Measurements from ENCODE around the gene CCNO. TPM values are rescaled to one million over a fixed set of nuclear protein-coding genes. Genes with fewer than 3 reads are reported as not detected.

Gene CCNO
- total RNA-seq, 2 donors from 2014 or later = 7.3 to 10.5 TPM

- Histone ChIP-seq H3K4me1 (peaks cover 37% of the 10 kb centered on the region), H3K27me3 (no peaks in the 10 kb centered on the region), H3K36me3 (replicated peaks in 1 of 2; ENCODE audit: insufficient read depth in 1 of 2, low read depth in 2 of 2) (no peaks in the 10 kb centered on the region), H3K27ac (peak overlapping the region; percentile 73 to 91 (median 82)), H3K9me3 (no peaks in the 10 kb centered on the region), H3K4me3 (peak overlapping the region; percentile 47 to 51)
- DNase-seq = peak; percentile 62 to 71 (median 66)
- peak; percentile 22 to 80 (median 73) for TF ChIP-seq POLR2A (IDR thresholded peaks at IDR 0.05)
- TF ChIP-seq, protein P1, sequence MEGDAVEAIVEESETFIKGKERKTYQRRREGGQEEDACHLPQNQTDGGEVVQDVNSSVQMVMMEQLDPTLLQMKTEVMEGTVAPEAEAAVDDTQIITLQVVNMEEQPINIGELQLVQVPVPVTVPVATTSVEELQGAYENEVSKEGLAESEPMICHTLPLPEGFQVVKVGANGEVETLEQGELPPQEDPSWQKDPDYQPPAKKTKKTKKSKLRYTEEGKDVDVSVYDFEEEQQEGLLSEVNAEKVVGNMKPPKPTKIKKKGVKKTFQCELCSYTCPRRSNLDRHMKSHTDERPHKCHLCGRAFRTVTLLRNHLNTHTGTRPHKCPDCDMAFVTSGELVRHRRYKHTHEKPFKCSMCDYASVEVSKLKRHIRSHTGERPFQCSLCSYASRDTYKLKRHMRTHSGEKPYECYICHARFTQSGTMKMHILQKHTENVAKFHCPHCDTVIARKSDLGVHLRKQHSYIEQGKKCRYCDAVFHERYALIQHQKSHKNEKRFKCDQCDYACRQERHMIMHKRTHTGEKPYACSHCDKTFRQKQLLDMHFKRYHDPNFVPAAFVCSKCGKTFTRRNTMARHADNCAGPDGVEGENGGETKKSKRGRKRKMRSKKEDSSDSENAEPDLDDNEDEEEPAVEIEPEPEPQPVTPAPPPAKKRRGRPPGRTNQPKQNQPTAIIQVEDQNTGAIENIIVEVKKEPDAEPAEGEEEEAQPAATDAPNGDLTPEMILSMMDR (IDR thresholded peaks at IDR 0.05) = no peak
- peak; percentile 52 for ATAC-seq
- intact Hi-C loops (cut with DNase I) = no loop called here
- 1% methylated on average over 45 of the region's 45 CpGs for WGBS, 2 donors
Measured at GRCh38 chr5:55232271-55232984, 980 bp downstream of the CCNO start.

- DNase-seq (no peak), ATAC-seq (no peak)
- no peaks in the 10 kb centered on the region for H3K27me3 ChIP-seq
- peaks cover 38% of the 10 kb centered on the region for H3K4me1 ChIP-seq
- TF ChIP-seq, protein P1 (IDR thresholded peaks at IDR 0.05) = no peak
- TF ChIP-seq POLR2A (IDR thresholded peaks at IDR 0.05) = no peak
- 1 to 2% methylated on average over 8 to 11 of the region's 11 CpGs for WGBS, 2 donors
- intact Hi-C loops (cut with DNase I) = no loop called here
- H3K9me3 ChIP-seq = no peaks in the 10 kb centered on the region
- peak overlapping the region in 3 of 4 donors; percentile 73 to 91 (median 88) for H3K27ac ChIP-seq
- peak overlapping the region; percentile 47 to 51 for H3K4me3 ChIP-seq
- H3K36me3 ChIP-seq (replicated peaks in 1 of 2; ENCODE audit: insufficient read depth in 1 of 2, low read depth in 2 of 2) = no peaks in the 10 kb centered on the region
Measured at GRCh38 chr5:55231919-55232270, 1.5 kb downstream of the CCNO start.

- 1 to 15% methylated on average over 11 to 48 of the region's 48 CpGs for WGBS, 2 donors
- ATAC-seq (no peak), DNase-seq (peak; percentile 36 to 55 (median 46))
- Histone ChIP-seq H3K9me3 (no peaks in the 10 kb centered on the region), H3K4me3 (peak overlapping the region; percentile 47 to 51), H3K27me3 (no peaks in the 10 kb centered on the region), H3K27ac (peak overlapping the region in 3 of 4 donors; percentile 73 to 91 (median 88)), H3K36me3 (replicated peaks in 1 of 2; ENCODE audit: insufficient read depth in 1 of 2, low read depth in 2 of 2) (no peaks in the 10 kb centered on the region), H3K4me1 (peaks cover 45% of the 10 kb centered on the region)
- TF ChIP-seq POLR2A (IDR thresholded peaks at IDR 0.05) = peak; percentile 20 to 28 (median 21)
- TF ChIP-seq, protein P1 (IDR thresholded peaks at IDR 0.05) = peak in 4 of 7 experiments; percentile 20 to 41 (median 38)
- intact Hi-C loops (cut with DNase I) = no loop called here
Measured at GRCh38 chr5:55231029-55231918, 2.1 kb downstream of the CCNO start.

DNA sequence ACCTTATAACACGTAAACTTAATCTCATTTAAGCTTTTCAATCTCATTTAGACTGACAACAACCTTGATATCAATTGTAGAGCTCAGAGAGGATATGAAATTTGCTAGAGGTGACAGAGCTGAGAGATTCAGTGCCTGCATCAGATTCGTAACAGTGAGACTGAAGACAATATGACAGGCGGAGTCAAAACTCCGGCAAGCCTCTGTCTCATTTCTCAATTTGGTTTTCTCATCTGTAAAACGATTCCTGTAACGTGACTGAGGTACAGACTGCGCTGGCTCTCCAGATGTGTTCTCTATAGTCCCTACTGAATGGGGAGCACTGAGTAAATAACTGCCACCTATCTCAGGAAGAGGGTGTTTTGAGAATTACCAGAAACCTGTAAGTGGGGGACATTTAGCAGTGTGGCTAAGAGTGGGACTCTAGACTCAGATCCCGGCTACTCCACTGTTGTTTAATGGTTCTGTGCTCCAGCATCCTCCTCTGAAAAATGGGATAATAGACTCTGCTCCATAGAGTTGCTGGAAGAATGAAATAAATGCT lies 3.2 kb downstream of the CCNO start:
- H3K4me3 ChIP-seq = no peak overlapping the region
- 46 to 66% methylated on average over 8 of the region's 8 CpGs for WGBS, 2 donors
- no peak overlapping the region for H3K27ac ChIP-seq
- DNase-seq (no peak), ATAC-seq (no peak)
- no peaks in the 10 kb centered on the region for H3K27me3 ChIP-seq
- intact Hi-C loops (cut with DNase I) = no loop called here
- no peaks in the 10 kb centered on the region for H3K36me3 ChIP-seq (replicated peaks in 1 of 2; ENCODE audit: insufficient read depth in 1 of 2, low read depth in 2 of 2)
- peaks cover 48% of the 10 kb centered on the region for H3K4me1 ChIP-seq
- TF ChIP-seq POLR2A (IDR thresholded peaks at IDR 0.05) = no peak
- TF ChIP-seq, protein P1 (IDR thresholded peaks at IDR 0.05) = no peak
- no peaks in the 10 kb centered on the region for H3K9me3 ChIP-seq

Data from body of pancreas (tissue), 4 donors.